IMR-90 (cell line): ENCODE measurements around the gene TAS2R42. TPM values are rescaled to one million over a fixed set of nuclear protein-coding genes. Genes with fewer than 3 reads are reported as not detected.

Experiments used
- ATAC-seq: fragments of 200-7000 bp; cut with Tn5 transposase; 2 replicates; pipeline ENCODE4 v1.9.1; 2020; ENCODE audit warnings: low read depth, mild to moderate bottlenecking, moderate library complexity
- BruUV-seq: library from RNA; stranded (reverse); fragments of 400-500 nt; replicated peaks from 2 replicates; lab custom pipeline; 2021; lab: Mats Ljungman, UMichigan
- CTCF ChIA-PET: fragments of 300-600 bp; formaldehyde crosslinking; extraction: SDS; loops from one replicate; lab custom pipeline; 2021; ENCODE audit warnings: antibody characterized with exemption; lab: Yijun Ruan, JAX
- POLR2A ChIA-PET: fragments of 300-600 bp; sonication (Branson Sonifier 250); formaldehyde crosslinking; loops from one replicate; lab custom pipeline; 2022; ENCODE audit warnings: antibody characterized with exemption; ENCODE audit not compliant: unreplicated experiment; lab: Charles Lee
- DNase-seq: peaks from one replicate; pipeline ENCODE4 v3.0.0; 2013
- H2AFZ ChIP-seq: replicated peaks from 2 replicates; pipeline ENCODE3; 2013; ENCODE audit warnings: low read length, mild to moderate bottlenecking; ENCODE audit not compliant: poor library complexity
- H2AK5ac ChIP-seq: 2 replicates; pipeline ENCODE4 v1.6.1; 2013; ENCODE audit warnings: low read depth, low read length, inconsistent platforms
- H2AK9ac ChIP-seq: replicated peaks from 2 replicates; pipeline ENCODE3; 2013; ENCODE audit warnings: mild to moderate bottlenecking, low read depth, low read length, moderate library complexity; ENCODE audit not compliant: poor library complexity
- H2BK120ac ChIP-seq: 2 replicates; pipeline ENCODE4 v1.6.1; 2013; ENCODE audit warnings: low read depth, low read length, inconsistent platforms
- H2BK15ac ChIP-seq: 3 replicates; pipeline ENCODE4 v1.6.1; 2013; ENCODE audit warnings: low read depth, low read length, inconsistent platforms
- H2BK20ac ChIP-seq: 2 replicates; pipeline ENCODE4 v1.6.1; 2013; ENCODE audit warnings: low read depth, mild to moderate bottlenecking, inconsistent platforms, low read length, moderate library complexity
- H2BK5ac ChIP-seq: 2 replicates; pipeline ENCODE4 v1.6.1; 2013; ENCODE audit warnings: mild to moderate bottlenecking, low read depth, low read length, inconsistent platforms; ENCODE audit not compliant: poor library complexity, severe bottlenecking
- H3K14ac ChIP-seq: replicated peaks from 2 replicates; pipeline ENCODE4 v1.6.1; 2013; ENCODE audit warnings: low read depth, low read length, inconsistent platforms
- H3K18ac ChIP-seq: 2 replicates; pipeline ENCODE4 v1.6.1; 2013; ENCODE audit warnings: low read depth, low read length, control low read depth
- H3K23ac ChIP-seq: 2 replicates; pipeline ENCODE4 v1.6.1; 2013; ENCODE audit warnings: low read depth, low read length, inconsistent platforms
- H3K27ac ChIP-seq: 2 replicates; pipeline ENCODE4 v1.5.1; 2013; ENCODE audit warnings: mild to moderate bottlenecking, control low read depth, low read length; ENCODE audit not compliant: insufficient read depth
- H3K27me3 ChIP-seq: 2 replicates; pipeline ENCODE4 v1.6.1; 2013; ENCODE audit warnings: low read length; ENCODE audit not compliant: control insufficient read depth, insufficient read depth
- H3K36me3 ChIP-seq: 2 replicates; pipeline ENCODE4 v1.6.1; 2013; ENCODE audit warnings: low read length, mixed read lengths; ENCODE audit not compliant: control insufficient read depth, insufficient read depth
- H3K4ac ChIP-seq: 2 replicates; pipeline ENCODE4 v1.6.1; 2013; ENCODE audit warnings: low read depth, low read length, inconsistent platforms
- H3K4me1 ChIP-seq: 2 replicates; pipeline ENCODE4 v1.6.1; 2013; ENCODE audit warnings: low read length, mixed read lengths; ENCODE audit not compliant: control insufficient read depth, insufficient read depth
- H3K4me2 ChIP-seq: 2 replicates; pipeline ENCODE4 v1.6.1; 2013; ENCODE audit warnings: low read depth, mild to moderate bottlenecking, control low read depth, low read length, moderate library complexity
- H3K4me3 ChIP-seq: 2 replicates; pipeline ENCODE4 v1.5.1; 2013; ENCODE audit warnings: low read depth, mild to moderate bottlenecking, control low read depth, low read length, moderate library complexity; ENCODE audit not compliant: insufficient read depth
- H3K56ac ChIP-seq: 2 replicates; pipeline ENCODE4 v1.6.1; 2013; ENCODE audit warnings: low read length, inconsistent platforms; ENCODE audit not compliant: insufficient read depth; ENCODE audit errors: extremely low read depth
- H3K79me1 ChIP-seq, 2 experiments: 2 replicates each; pipeline ENCODE4 v1.6.1; 2013; ENCODE audit warnings: low read length in 2 of 2, inconsistent platforms in 1 of 2, low read depth in 1 of 2
- H3K9ac ChIP-seq: 2 replicates; pipeline ENCODE4 v1.6.1; 2013; ENCODE audit warnings: low read depth, low read length, control low read depth
- H3K9me1 ChIP-seq: 2 replicates; pipeline ENCODE4 v1.6.1; 2013; ENCODE audit warnings: low read length, inconsistent platforms; ENCODE audit not compliant: insufficient read depth
- H3K9me3 ChIP-seq: 2 replicates; pipeline ENCODE4 v1.6.1; 2013; ENCODE audit warnings: low read length; ENCODE audit not compliant: control insufficient read depth, insufficient read depth
- H4K20me1 ChIP-seq: 2 replicates; pipeline ENCODE4 v1.6.1; 2013; ENCODE audit warnings: low read length, inconsistent platforms; ENCODE audit not compliant: insufficient read depth
- H4K5ac ChIP-seq: 2 replicates; pipeline ENCODE4 v1.6.1; 2013; ENCODE audit warnings: mild to moderate bottlenecking, low read depth, low read length, control low read depth
- H4K8ac ChIP-seq, 2 experiments: 2 replicates each; pipeline ENCODE4 v1.6.1; 2013; ENCODE audit warnings: low read depth in 2 of 2, low read length in 2 of 2, control low read depth in 1 of 2, inconsistent platforms in 1 of 2
- H4K91ac ChIP-seq: 2 replicates; pipeline ENCODE4 v1.6.1; 2013; ENCODE audit warnings: low read depth, low read length, inconsistent platforms; ENCODE audit not compliant: insufficient read depth
- BHLHE40 ChIP-seq: fragments of 150-350 bp; IDR thresholded peaks from 2 replicates; pipeline ENCODE4 v1.6.1; 2016; ENCODE audit warnings: mild to moderate bottlenecking, low read depth, low read length
- CEBPB ChIP-seq: IDR thresholded peaks from 2 replicates; pipeline ENCODE4 v1.6.1; 2012; ENCODE audit warnings: low read depth, low read length, improper control_type of control experiment
- MAZ ChIP-seq: IDR thresholded peaks from 2 replicates; pipeline ENCODE4 v1.6.1; 2012; ENCODE audit warnings: low read depth, mild to moderate bottlenecking, low read length, improper control_type of control experiment, moderate library complexity, borderline replicate concordance
- NFE2L2 ChIP-seq: fragments of 150-350 bp; IDR thresholded peaks from 2 replicates; pipeline ENCODE4 v1.6.1; 2016; ENCODE audit warnings: low read depth, mild to moderate bottlenecking, low read length
- RAD21 ChIP-seq: IDR thresholded peaks from 2 replicates; pipeline ENCODE4 v1.6.1; 2012; ENCODE audit warnings: low read length, improper control_type of control experiment
- RCOR1 ChIP-seq: IDR thresholded peaks from 2 replicates; pipeline ENCODE4 v1.6.1; 2012; ENCODE audit warnings: mild to moderate bottlenecking, low read length, improper control_type of control experiment; ENCODE audit not compliant: insufficient replicate concordance
- SMC3 ChIP-seq: fragments of 150-350 bp; IDR thresholded peaks from 2 replicates; pipeline ENCODE4 v1.6.1; 2016; ENCODE audit warnings: low read depth, mild to moderate bottlenecking, antibody characterized with exemption, low read length, moderate library complexity
- WGBS, 2 experiments: methylation state at CpG; one replicate each; pipeline versions ENCODE4 v1.1.5 to v1.1.7; 2013; ENCODE audit warnings: missing lambda C conversion rate in 2 of 2; ENCODE audit not compliant: insufficient read length in 1 of 2; ENCODE audit errors: extremely low coverage in 2 of 2; 5-methylcytosine and 5-hydroxymethylcytosine counted together
- dilution Hi-C: fragments of 300-500 bp; cut with HindIII; formaldehyde crosslinking; loops from one replicate; pipeline ENCODE4 v1.14.3; 2018; ENCODE audit warnings: low sequenced_read_pairs; ENCODE audit not compliant: unreplicated experiment
- in situ Hi-C: fragments of 300-500 bp; cut with MboI; formaldehyde crosslinking; loops from 3 replicates; pipeline ENCODE4 v1.14.3; 2019; ENCODE audit warnings: low sequenced_read_pairs, inconsistent platforms, mixed read lengths
- intact Hi-C: fragments of 100-400 bp; cut with micrococcal nuclease; formaldehyde crosslinking; loops from 2 replicates; pipeline ENCODE4 v1.10.0; 2022
- polyA plus RNA-seq, 3 experiments: library from polyadenylated mRNA; depleted of rRNA; stranded (reverse); fragments of >200 nt; gene quantifications; 2 replicates each; pipeline ENCODE4 v1.2.3, GENCODE V29; 2012; ENCODE audit warnings: low replicate concordance in 1 of 3
- total RNA-seq: library from RNA; depleted of rRNA; stranded (reverse); fragments of >200 nt; gene quantifications from 2 replicates; pipeline ENCODE4 v1.2.3, GENCODE V29; 2012

Gene TAS2R42
- total and polyA plus RNA-seq, 2 of the 4 experiments (the other 2 are of a cell fraction) = not detected

GRCh38 chr12:11209113-11209512 lies 22.4 kb upstream of the TAS2R42 start:
- H3K14ac ChIP-seq = no peak overlapping the region
- H2AK9ac ChIP-seq = no peak overlapping the region
- ATAC-seq = no peak
- TF ChIP-seq CEBPB = no peak
- no peak for TF ChIP-seq NFE2L2
- no peak for TF ChIP-seq SMC3
- no peak for TF ChIP-seq RCOR1
- TF ChIP-seq RAD21 = no peak
- no peak for TF ChIP-seq BHLHE40
- TF ChIP-seq MAZ = no peak
- H3K27ac ChIP-seq = no peak overlapping the region
- no peak overlapping the region for H2BK15ac ChIP-seq
- intact Hi-C loops = no loop called here
- H3K4me3 ChIP-seq = no peak overlapping the region
- no peak overlapping the region for H3K9ac ChIP-seq
- no peak overlapping the region for H3K4ac ChIP-seq
- no peak overlapping the region for H3K56ac ChIP-seq
- WGBS, 2 experiments = 57% methylated on average over 1 of the region's 1 CpG; no CpG with 5 or more reads in 1 of the 2 experiments
- H3K9me3 ChIP-seq = no peaks in the 10 kb centered on the region
- no peaks in the 10 kb centered on the region for H3K9me1 ChIP-seq
- no peak overlapping the region for H2BK5ac ChIP-seq
- H2AFZ ChIP-seq = no peak overlapping the region
- H4K20me1 ChIP-seq = no peaks in the 10 kb centered on the region
- H4K5ac ChIP-seq = no peak overlapping the region
- H3K36me3 ChIP-seq = no peaks in the 10 kb centered on the region
- H3K27me3 ChIP-seq = no peaks in the 10 kb centered on the region; the same call in 1 of the 2 replicates
- in situ Hi-C loops = no loop called here
- no peak overlapping the region for H2BK20ac ChIP-seq
- no peaks in the 10 kb centered on the region for H3K4me1 ChIP-seq
- no peak overlapping the region for H3K23ac ChIP-seq
- POLR2A ChIA-PET = no interaction called here
- no TSS peak for BruUV-seq
- no peak overlapping the region for H3K18ac ChIP-seq
- no peak for DNase-seq
- H4K91ac ChIP-seq = no peak overlapping the region
- H3K4me2 ChIP-seq = no peak overlapping the region
- dilution Hi-C loops = no loop called here
- CTCF ChIA-PET = no interaction called here
- H2AK5ac ChIP-seq = no peak overlapping the region
- H2BK120ac ChIP-seq = no peak overlapping the region
- H4K8ac ChIP-seq = no peak overlapping the region
- no peaks in the 10 kb centered on the region for H3K79me1 ChIP-seq
